Hepatocyte (in vitro differentiated cells): ENCODE data around the gene NFATC4.

Source experiments
- EZH2 ChIP-seq: fragments of 200-600 bp; sonication (generic); IDR thresholded peaks from 2 replicates; pipeline ENCODE4 v1.6.1; 2016; ENCODE audit warnings: antibody characterized with exemption, mild to moderate bottlenecking, borderline replicate concordance
- EZH2phosphoT487 ChIP-seq: fragments of 200-600 bp; sonication (generic); IDR thresholded peaks from one replicate; pipeline ENCODE4 v1.6.1; 2018; ENCODE audit warnings: antibody characterized with exemption, mild to moderate bottlenecking, low read depth, moderate library complexity; ENCODE audit not compliant: unreplicated experiment, severe bottlenecking
- TF ChIP-seq, protein P1 (sequence below): fragments of 200-600 bp; sonication (generic); IDR thresholded peaks from 2 replicates; pipeline ENCODE4 v1.5.1; 2016; ENCODE audit warnings: antibody characterized with exemption, mild to moderate bottlenecking; ENCODE audit not compliant: poor library complexity

DNA sequence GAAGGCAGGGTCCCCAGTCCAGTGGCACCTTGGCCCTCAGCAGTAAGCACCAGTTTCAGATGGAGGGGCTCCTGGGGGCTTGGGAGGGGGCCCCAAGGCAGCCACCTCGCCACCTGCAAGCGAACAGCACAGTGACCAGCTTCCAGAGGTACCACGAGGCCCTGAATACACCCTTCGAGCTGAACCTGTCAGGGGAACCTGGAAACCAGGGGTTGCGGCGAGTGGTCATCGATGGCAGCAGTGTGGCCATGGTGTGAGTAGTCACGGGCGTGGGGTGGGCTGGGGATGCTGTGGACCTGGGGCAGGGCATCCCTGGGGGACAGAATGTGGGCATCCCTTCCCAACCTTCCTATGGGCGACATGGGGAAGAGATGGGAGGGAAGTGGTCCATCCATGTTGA lies 42.0 kb downstream of the NFATC4 start:
- TF ChIP-seq, protein P1, sequence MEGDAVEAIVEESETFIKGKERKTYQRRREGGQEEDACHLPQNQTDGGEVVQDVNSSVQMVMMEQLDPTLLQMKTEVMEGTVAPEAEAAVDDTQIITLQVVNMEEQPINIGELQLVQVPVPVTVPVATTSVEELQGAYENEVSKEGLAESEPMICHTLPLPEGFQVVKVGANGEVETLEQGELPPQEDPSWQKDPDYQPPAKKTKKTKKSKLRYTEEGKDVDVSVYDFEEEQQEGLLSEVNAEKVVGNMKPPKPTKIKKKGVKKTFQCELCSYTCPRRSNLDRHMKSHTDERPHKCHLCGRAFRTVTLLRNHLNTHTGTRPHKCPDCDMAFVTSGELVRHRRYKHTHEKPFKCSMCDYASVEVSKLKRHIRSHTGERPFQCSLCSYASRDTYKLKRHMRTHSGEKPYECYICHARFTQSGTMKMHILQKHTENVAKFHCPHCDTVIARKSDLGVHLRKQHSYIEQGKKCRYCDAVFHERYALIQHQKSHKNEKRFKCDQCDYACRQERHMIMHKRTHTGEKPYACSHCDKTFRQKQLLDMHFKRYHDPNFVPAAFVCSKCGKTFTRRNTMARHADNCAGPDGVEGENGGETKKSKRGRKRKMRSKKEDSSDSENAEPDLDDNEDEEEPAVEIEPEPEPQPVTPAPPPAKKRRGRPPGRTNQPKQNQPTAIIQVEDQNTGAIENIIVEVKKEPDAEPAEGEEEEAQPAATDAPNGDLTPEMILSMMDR = no peak
- TF ChIP-seq EZH2 (no peak), EZH2phosphoT487 (no peak)
